ENCODE measurements around the gene TAF11L3.
A peak's percentile ranks its signal among the peaks of the same experiment; 100 is the strongest.
"Not testable (repeated sequence)": the region's sequence is repeated elsewhere in the genome, so short reads cannot be mapped to it uniquely, and the experiment has no call there.

The TAF11L3 gene

DNA sequence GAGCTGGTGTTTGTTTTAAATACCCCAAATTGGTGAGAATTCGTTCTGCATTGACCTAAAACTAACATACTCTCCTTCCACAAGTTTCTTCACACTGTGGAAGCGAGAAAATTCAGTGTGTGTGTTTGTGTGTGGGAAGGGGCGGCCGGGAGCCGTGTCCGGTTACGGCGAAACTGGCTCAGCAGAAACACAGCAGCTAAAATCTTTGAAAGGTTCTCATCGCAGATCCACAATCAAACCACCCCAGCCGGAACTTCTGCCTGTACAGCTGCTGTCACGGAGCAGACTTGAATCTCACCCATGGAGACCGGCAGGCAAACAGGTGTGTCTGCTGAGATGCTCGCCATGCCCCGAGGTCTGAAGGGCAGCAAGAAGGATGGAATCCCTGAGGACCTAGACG lies at the start of gene TAF11L3:
TSS of gene TAF11L3 (plus strand) at position 301 of the 400 bp plus-strand sequence.
- DNase-seq, result not testable (repeated sequence)

DNA sequence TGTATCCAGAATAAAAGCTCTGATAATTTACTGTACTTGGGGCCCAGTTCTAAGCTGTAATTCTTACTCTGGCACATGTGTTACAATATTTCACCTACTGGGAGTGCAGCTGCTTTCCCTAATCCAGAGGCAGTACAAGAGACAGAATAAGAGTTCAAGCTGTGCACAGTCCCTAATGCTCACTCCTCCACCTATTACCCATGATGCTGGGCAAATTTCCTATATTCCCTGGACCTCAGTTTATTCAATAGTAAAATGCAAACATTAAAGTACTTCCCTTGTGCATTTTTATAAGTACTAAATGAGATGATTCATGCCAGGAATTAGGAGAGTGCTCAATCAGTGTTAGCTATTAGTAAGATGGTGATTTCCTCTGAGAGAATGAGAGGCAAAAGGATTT lies 48.1 kb upstream of the TAF11L3 start:
- no peak for DNase-seq

DNA sequence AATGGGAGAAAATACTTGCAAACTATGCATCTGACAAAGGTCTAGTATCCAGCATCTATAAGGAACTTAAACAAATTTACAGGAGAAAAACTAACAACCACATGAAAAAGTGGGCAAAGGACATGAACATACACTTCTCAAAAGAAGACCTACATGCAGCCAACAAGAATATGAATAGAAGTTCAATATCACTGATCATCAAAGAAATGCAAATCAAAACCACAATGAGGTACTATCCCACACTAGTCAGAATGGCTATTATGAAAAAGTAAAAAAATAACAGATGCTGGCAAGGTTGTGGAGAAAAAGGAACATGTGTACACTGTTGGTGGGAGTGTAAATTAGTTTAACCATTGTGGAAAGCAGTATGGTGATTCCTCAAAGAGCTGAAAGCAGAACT lies 43.1 kb upstream of the TAF11L3 start:
- DNase-seq, result not testable (repeated sequence)

DNA sequence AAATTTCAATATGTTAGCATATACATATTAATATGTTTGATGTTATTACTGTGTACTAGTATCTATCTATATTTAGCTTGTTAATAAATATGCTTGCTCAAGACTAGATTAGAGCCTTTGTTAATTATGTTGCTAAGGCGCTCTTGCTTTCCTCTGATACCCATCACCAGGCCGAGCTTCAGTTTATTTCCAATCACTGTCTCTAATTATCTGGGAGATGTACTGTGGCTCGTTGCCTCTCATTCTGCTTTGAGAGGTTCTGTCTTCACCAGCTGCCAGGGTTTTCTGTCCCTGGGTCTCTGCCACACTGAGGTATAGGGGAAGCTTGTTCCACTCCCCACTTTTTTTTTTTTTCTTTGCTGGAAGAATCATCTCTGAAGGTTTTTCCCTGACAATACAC lies 41.1 kb upstream of the TAF11L3 start:
- no peak for DNase-seq

DNA sequence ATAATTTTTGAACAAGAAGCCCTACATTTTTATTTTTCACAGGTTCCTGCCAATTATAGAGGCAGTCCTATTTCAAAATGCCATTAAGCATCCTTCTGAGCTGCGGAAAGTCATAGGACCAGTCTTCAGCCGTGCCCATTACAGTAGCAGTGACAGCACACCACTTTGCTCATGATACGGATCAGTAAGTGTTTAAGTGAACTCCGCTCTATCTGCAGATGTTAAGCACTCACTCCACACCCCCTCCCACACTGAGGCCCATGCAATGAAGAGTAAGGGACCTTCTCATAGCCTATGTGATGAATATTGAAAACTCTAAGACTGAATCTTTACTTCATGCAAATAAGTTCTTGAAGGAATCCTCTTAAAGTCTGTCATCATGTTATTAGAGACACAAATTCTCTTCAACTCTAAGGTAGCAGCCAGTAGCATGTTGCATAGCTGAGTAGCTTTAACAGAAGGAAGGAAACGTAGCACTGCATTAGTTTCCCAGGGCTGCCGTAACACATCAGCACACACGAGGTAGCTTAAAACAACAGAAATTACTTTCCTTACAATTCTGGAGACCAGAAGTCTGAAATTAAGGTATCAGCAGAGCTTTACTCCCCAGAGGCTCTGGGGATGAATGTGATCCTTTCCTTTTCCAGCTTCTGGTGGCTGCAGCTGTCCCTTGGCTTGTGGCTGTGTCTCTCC lies 40.4 kb upstream of the TAF11L3 start:
- no peak for DNase-seq

DNA sequence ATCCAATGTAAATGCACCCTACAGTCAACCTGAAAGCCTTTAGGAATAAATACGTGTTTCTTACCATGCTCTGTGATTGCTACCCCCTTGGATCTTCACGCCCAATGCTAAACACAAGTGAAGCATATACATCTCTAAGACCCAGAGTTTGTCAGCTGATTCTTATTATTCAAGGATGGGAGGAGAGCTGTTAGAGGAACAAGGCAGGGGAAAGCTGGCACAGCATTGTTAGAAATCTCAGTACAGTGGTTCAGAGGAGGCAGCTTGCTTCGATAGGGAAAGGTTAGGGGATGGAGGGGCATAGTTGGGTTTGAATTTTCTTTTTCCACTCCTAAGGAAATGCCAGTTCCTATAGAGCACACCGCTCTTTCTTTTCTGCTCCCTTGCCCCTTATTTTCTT lies 36.8 kb upstream of the TAF11L3 start:
- no peak for DNase-seq

DNA sequence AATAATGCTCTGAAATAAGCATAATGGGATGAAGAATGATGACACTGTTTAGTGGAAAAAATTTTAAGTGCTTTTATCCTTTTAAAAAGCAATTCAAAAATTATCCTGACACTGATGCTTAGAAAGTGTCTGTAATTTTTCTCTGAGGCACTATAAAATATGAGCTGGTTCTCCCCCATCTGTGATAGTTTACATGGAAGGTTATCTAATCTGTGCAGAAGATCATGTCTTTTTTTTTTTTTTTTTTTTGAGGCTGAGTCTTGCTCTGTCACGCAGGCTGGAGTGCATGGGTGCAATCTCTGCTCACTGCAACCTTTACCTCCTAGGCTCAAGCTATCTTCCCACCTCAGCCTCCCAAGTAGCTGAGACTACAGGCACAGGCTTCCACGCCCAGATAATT lies 35.4 kb upstream of the TAF11L3 start:
- DNase-seq, result no peak

DNA sequence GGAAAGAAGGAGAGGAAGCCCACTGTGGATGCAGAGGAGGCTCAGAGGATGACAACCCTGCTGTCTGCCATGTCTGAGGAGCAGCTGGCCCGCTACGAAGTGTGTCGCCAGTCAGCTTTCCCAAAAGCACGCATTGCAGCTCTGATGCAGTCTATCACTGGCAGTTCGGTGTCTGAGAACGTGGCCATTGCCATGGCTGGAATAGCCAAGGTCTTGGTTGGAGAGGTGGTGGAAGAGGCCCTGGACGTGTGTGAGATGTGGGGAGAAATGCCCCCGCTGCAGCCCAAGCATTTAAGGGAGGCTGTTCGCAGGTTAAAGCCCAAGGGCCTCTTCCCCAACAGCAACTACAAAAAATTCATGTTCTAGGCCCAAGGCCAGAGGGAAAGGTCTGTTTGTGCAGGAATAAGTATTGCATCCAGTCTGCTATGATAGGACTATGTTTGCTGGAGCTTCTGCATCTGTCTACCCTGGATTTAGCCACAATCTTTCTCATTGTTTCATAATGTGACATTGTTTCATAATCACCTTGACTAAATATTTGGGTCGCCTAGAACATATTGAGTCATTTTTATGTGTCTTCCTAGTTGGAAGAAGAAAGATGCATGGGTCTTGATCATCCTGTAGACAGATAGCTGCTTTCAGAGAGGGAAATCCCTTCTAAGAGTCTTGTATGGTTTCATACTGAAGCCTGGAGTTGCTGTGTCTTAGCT lies 31.5 kb upstream of the TAF11L3 start:
- not testable (repeated sequence) for DNase-seq

DNA sequence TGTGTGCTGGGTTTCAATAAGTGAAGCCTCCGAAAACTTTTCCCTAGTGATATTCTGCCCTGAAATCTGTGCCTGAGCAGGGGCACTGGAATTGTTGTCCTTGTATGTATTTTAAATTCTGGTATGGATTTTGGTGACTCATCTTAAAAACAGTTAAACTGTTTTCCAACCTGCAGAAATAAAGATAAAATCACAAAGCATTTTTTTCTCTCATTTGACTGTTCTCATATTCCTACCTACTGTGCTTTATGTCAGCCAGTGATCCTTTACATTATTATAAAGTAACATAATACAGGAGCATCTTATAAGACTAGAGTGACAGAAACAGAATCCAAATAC lies 31.0 kb upstream of the TAF11L3 start:
- DNase-seq, result no peak

DNA sequence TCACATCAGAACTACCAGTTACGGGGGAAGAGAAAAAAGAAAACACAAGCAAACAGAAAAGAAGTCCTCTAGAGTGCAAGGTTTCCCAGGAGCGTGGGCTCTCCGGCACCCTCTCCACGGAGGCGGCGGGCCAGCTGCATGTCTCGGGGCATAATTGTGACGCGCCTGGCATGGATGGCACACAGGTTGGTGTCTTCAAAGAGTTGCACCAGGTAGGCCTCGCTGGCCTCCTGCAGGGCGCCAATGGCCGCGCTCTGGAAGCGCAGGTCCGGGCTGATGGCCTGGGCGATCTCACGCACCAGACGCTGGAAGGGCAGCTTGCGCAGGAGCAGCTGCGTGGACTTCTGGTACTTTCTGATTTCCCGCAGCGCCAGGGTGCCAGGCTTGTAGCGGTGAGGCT lies 26.9 kb upstream of the TAF11L3 start:
- not testable (repeated sequence) for DNase-seq

DNA sequence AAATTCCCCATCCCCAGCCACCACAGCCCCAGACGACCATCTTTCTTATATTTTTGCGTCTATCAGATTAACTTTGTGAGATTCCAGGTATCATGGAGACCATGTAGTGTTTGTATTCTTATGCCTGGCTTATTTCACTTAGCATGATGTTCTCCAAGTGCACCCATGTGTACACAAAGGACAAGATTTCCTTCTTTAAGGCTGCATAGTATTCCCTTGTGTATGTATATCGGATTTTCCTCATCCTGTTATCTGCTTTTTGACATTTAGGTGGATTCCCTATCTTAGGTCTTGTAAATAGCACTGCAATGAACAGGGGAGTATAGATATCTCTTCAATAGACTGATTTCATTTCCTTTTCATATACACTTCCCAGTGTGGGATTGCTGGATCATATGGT lies 25.4 kb upstream of the TAF11L3 start:
- no peak for DNase-seq

DNA sequence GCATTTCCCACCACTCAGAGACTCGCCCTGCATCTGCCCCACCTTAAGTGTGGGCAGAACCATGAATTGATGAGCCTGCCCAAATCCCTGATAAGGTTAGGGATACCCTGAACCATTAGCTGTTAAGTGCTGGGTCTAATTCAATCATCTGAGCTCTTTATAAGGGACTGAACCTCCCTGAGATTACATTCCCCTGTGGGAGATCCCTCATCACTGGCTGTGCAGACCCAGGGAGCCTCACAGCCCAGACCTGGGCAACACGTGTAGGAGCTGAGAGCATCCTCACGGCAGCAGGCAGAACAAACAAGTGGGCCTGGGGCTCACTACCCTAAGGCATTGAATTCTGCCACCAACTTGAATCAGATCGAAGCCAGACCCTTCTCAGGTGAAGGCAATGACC lies 20.7 kb upstream of the TAF11L3 start:
- DNase-seq, result no peak

DNA sequence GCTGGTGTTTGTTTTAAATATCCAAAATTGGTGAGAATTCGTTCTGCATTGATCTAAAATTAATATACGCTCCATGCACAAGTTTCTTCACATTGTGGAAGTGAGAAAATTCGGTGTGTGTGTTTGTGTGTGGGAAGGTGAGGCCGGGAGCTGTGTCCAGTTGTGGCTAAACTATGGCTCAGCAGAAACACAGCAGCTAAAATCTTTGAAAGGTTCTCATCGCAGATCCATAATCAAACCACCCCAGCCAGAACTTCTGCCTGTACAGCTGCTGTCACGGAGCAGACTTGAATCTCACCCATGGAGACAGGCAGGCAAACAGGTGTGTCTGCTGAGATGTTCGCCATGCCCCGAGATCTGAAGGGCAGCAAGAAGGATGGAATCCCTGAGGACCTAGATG lies 20.2 kb upstream of the TAF11L3 start, which contains the start of gene TAF11L2:
TSS of gene TAF11L2 (plus strand) at position 301 of the 400 bp plus-strand sequence.
- not testable (repeated sequence) for DNase-seq

DNA sequence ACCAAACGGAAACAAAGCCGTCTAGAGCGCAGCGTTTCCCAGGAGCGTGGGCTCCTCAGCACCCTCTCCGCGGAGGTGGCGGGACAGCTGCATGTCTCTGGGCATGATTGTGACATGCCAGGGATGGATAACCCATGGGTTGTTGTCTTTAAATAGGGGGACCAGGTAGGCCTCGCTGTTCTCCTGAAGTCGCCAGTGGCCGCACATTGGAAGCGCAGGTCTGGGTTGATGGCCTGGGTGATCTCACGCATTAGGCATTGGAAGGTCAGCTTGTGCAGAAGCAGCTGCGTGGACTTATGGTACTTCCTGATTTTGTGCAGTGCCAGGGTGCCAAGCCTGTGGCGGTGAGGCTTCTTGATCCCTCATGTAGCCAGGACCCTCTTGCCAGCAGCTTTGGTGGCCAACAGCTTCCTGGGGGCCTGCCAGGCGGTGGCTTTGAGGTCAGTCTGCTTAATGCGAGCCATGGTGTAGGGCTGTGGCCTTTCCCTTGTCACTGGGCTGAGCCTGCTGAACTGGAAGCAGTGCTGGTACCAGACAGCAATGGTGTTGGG lies 6.3 kb upstream of the TAF11L3 start:
- no peak for DNase-seq

DNA sequence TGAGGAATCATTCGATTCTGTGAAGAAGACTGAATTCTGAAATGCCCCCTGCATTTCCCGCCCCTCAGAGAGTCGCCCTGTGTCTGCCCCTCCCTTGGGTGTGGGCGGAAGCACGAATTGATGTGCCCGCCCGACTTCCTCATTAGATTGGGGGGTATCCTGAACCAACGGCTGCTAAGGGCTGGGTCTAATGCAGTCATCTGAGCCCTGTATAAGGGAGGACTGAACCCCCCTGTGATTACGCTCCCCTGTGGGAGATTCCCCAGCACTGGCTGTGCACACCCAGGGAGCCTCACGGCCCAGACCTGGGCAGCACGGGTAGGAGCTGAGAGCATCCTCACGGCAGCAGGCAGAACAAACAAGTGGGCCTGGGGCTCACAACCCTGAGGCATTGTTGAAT lies 641 bp upstream of the TAF11L3 start:
- DNase-seq, result not testable (repeated sequence)

DNA sequence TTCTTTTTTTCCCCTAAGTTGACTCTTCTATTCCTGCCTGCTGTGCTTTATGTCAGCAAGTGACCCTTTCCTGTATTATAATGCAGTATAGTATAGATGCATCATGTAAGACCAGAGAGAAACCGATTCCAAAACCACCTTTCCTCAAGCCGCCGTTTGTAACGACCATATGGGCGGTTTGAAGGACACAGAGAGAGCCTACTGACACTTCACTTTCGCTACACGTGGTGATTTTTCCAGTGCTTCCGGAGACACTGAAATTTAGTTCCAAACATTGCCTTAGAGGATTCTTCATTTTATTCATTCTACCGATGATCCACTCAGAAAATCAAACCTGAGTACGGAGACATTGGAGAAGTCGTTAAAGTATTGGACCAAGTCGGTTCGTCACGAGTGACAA lies 1.3 kb downstream of the TAF11L3 start:
- not testable (repeated sequence) for DNase-seq

DNA sequence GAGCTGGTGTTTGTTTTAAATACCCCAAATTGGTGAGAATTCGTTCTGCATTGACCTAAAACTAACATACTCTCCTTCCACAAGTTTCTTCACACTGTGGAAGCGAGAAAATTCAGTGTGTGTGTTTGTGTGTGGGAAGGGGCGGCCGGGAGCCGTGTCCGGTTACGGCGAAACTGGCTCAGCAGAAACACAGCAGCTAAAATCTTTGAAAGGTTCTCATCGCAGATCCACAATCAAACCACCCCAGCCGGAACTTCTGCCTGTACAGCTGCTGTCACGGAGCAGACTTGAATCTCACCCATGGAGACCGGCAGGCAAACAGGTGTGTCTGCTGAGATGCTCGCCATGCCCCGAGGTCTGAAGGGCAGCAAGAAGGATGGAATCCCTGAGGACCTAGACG lies 3.3 kb downstream of the TAF11L3 start, which contains the start of gene TAF11L4:
TSS of gene TAF11L4 (plus strand) at position 301 of the 400 bp plus-strand sequence.
- DNase-seq, result not testable (repeated sequence)

DNA sequence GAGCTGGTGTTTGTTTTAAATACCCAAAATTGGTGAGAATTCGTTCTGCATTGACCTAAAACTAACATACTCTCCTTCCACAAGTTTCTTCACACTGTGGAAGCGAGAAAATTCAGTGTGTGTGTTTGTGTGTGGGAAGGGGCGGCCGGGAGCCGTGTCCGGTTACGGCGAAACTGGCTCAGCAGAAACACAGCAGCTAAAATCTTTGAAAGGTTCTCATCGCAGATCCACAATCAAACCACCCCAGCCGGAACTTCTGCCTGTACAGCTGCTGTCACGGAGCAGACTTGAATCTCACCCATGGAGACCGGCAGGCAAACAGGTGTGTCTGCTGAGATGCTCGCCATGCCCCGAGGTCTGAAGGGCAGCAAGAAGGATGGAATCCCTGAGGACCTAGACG lies 6.8 kb downstream of the TAF11L3 start, which contains the start of gene TAF11L5:
TSS of gene TAF11L5 (plus strand) at position 301 of the 400 bp plus-strand sequence.
- not testable (repeated sequence) for DNase-seq

DNA sequence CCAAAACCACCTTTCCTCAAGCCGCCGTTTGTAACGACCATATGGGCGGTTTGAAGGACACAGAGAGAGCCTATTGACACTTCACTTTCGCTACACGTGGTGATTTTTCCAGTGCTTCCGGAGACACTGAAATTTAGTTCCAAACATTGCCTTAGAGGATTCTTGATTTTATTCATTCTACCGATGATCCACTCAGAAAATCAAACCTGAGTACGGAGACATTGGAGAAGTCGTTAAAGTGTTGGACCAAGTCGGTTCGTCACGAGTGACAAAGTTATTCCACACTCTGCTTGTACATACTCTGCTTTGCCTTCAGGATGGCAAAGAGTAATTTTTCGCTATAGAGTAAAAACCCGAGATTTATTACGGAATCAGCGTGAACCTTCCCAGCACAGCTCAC lies 8.3 kb downstream of the TAF11L3 start:
- DNase-seq, result peak; percentile 2

DNA sequence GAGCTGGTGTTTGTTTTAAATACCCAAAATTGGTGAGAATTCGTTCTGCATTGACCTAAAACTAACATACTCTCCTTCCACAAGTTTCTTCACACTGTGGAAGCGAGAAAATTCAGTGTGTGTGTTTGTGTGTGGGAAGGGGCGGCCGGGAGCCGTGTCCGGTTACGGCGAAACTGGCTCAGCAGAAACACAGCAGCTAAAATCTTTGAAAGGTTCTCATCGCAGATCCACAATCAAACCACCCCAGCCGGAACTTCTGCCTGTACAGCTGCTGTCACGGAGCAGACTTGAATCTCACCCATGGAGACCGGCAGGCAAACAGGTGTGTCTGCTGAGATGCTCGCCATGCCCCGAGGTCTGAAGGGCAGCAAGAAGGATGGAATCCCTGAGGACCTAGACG lies 10.2 kb downstream of the TAF11L3 start, which contains the start of gene TAF11L6:
TSS of gene TAF11L6 (plus strand) at position 301 of the 400 bp plus-strand sequence.
- not testable (repeated sequence) for DNase-seq
